Activated CD4-positive, alpha-beta T cell treated with anti-CD3 and anti-CD28 coated beads, Interleukin-2, amount 50 U/mL, for 48 hours (primary cell): Measurements from ENCODE around the gene C17orf67.

Experiments
- DNase-seq, 2 experiments: peaks; one replicate each; pipeline ENCODE4 v3.0.0-alpha.2; 2020

C17orf67 gene

GRCh38 chr17:56804454-56804853 lies 29.3 kb downstream of the C17orf67 start:
- no peak for DNase-seq

DNA sequence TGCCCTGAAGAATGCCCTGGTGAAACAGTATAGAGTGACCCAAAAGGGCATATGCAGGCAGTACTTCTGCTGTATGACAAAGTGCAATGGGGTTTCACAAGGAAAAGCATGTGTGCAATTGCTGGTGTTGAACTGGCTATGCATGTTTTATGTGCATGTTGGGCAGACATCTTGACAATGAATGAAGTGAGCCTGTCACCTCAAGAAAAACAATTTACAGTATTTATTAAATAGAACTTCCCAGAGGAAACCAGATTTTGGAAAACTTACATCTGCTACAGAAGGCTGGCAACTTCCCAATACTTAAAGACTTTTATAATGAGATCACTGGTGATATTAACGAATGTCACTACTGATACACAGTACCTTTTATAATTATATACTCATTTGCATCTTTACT lies 30.6 kb downstream of the C17orf67 start:
- no peak for DNase-seq

DNA sequence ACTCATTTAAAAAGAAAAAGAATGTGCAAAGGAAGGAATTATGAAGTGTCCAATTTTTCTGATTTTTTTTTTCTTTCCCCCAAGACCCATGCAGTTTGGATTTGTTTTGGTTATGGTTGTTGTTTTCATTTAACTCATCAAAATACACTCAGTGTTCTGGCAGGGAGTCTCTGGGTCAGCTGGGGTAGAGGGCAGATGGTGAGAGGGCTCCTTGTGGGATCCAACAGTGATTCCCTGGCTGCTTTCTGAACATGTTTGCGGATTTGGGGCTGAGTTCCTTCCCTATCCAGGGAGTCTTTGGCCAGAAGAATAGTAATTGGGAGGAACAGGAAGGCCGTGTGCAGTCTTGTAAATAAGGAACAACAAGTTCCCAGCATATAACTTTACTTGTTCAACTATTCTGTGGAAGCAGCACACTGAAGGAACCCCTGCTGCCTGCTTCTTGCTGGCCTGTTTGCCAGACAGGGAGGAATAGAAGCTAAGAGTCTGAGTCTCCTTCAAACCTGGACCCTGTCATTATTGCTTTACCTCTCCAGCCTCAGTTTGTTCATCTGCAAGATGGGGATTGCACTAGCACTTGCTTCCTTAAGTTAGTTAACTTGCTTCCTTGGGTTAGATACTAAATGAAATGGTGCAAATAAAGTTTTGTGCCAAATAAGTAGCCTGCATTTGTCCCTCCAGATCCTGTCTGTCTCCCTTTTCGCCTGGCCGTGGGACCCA lies 32.1 kb downstream of the C17orf67 start:
- DNase-seq: no peak

- no peak for DNase-seq
Measured at GRCh38 chr17:56798916-56799315, 34.8 kb downstream of the C17orf67 start.

DNA sequence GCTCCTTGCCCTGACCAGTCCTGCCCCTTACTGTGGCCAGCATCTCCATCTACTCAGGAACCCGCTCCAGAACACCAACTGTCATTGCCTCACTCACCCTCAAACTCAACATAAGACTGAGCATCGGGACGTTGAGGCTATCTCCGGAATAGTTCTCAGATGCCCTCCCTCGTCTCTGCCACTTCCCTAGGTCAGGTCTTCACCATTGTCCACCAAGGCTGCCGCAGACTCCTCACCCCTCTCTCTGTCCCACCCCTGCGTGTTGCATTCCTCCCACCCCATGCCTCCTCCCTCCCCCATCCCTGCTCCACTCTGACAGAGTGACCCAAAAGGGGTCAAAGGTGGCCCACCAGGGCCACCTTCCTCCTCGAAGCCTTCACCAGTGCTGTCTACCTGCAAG lies 37.2 kb downstream of the C17orf67 start:
- no peak for DNase-seq

- no peak for DNase-seq
Measured at GRCh38 chr17:56795221-56795865, 38.4 kb downstream of the C17orf67 start.

DNA sequence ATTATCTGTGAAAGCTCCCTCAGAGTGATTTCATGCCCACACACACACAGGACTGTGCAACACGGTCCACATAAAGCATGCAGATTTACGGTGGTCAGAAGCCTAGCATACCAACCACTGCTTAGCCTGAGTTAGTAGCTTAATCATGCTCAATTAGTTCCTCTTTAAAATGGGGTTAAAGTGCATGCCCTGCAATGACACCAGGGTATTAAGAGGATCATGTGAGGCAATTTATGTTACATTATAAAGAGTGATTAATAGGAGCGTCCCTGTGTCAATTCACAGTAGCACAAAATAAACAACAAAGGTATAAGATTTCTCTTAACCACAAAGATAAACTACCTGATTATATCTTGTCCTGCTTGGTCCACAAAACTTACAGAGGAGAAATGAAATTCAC lies 39.8 kb downstream of the C17orf67 start:
- DNase-seq: no peak

- DNase-seq: no peak
Measured at GRCh38 chr17:56793531-56793930, 40.2 kb downstream of the C17orf67 start.

DNA sequence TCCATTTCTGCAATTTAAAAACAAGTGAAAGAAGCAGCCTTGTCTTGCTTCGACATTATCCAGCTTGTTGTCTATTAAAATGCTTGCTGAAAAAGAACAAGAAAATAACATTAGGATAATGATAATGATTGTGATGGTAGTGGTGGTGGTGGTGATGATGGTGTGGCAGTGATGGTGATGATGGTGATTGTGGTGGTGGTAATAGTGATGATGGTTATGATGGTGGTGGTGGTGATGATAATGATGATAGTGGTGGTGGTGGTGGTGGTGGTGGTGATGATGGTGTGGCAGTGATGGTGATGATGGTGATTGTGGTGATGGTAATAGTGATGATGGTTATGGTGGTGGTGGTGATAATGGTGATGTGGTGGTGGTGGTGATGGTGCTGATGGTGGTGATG lies 41.5 kb downstream of the C17orf67 start:
- no peak for DNase-seq

GRCh38 chr17:56786989-56787482 lies 46.7 kb downstream of the C17orf67 start:
- peak; percentile 53 to 70 for DNase-seq

DNA sequence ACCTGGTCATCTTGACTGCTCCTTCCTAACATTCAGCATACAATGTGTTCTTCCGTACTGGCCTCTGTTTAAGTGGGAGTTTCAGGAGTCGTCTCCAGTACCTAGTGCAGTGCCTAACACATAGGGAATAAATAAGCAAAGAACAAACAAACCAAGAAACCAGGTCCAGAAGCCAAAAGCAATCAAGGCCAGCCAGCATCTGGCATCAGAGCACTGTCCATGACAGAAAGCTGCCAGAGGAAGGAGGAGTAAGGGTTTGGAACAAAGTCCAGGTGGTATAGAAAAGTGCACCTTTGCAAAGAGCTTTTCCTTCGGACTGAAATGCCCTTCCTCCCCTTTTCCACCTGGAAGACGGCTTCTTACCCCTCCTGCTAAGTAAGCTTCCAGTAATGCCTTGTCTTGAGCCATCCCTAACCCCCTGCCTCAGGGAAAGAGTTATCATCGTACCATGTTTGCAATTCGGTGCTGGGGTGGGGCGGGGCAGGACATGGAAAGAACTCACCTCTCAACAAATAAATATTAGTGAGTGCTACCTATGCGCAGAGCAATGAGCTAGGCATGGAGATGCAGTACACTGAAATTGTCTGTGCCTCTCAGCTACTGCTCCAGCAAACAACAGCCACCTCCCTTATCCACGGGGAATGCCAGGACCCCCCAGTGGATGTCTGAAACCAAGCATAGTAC lies 47.6 kb downstream of the C17orf67 start:
- DNase-seq: no peak

GRCh38 chr17:56785405-56785804 lies 48.3 kb downstream of the C17orf67 start:
- no peak for DNase-seq

GRCh38 chr17:56782338-56782737 lies 51.4 kb downstream of the C17orf67 start:
- no peak for DNase-seq

DNA sequence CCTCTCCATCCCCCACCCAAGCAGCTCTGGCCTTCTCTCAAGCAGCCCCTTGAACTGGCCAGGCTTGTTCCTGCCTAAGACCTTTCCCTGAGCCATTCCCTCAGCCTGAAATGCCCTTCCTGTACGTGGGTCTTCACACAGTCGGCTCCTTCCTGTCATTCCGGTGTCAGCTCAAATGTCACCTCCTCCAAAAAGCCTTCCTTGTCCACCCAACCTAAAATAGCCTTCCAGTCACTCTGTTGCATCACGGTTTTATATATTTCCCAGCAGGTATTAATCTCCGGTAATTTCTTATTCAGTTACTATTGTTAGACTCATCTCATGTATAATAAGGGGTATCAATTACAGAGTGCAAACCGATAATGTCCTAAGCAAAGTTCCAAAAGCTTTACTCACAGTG lies 51.8 kb downstream of the C17orf67 start:
- DNase-seq: no peak

GRCh38 chr17:56779898-56780777 lies 53.6 kb downstream of the C17orf67 start:
- DNase-seq: peak; percentile 86 to 88

GRCh38 chr17:56779322-56779721 lies 54.4 kb downstream of the C17orf67 start:
- DNase-seq: no peak

DNA sequence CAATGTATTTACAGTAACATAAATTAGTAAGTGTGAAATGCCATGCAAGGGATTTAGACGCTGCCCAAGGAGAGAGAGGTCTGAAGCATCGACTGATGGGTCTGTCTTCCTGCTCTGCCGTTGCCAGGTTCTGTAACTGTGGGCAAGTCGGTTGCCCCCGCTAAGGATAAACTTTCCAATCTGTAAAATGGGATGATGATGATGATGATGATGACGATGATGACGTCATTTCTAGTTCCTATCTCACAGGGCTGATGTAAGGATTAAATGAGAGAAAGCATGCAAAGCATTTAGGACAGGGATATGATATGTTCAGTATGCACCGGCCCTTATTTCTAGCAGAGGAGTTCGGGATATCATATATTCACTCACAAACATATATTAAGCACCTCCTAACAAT lies 54.8 kb downstream of the C17orf67 start:
- DNase-seq: no peak

GRCh38 chr17:56777859-56778258 lies 55.9 kb downstream of the C17orf67 start:
- no peak for DNase-seq

- DNase-seq: no peak
Measured at GRCh38 chr17:56774650-56775049, 59.1 kb downstream of the C17orf67 start.

DNA sequence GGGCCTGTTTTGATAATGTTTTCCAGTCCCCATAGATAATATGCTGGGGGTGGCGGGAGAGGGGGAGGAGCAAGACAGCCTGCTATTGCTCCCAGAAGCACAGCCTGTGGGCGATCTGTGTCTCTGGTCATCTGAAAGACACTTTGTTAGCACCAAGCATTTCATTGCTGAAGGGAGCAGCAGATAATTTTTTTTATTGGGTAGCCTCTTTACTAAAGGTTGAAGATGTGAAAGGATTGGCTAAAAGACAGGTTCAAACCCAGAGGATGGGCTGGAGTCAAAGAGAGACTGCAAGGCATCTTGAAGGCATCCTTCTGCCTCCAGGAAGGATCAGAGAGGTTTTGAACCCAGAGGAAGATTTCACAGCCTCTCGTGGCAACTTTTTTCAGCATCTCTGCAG lies 60.6 kb downstream of the C17orf67 start:
- DNase-seq: no peak

DNA sequence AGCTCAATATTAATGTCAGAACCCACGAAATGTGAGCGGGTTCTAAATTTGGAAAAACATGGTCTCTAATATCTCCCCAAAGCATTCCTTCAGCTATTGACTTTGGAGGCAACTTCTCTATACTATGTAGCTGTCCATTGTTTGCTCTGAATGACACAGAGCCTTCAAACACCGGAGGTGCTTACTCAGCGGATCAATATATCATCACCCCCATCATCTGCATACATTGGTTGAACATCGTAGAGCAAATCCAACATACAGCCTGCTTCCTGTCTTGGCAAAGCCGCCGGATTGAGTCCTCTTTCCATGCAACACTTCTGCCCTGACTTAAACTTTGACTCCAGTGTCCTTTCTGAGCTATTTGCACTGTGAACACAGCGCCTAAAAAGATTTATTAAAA lies 61.3 kb downstream of the C17orf67 start:
- no peak for DNase-seq

DNA sequence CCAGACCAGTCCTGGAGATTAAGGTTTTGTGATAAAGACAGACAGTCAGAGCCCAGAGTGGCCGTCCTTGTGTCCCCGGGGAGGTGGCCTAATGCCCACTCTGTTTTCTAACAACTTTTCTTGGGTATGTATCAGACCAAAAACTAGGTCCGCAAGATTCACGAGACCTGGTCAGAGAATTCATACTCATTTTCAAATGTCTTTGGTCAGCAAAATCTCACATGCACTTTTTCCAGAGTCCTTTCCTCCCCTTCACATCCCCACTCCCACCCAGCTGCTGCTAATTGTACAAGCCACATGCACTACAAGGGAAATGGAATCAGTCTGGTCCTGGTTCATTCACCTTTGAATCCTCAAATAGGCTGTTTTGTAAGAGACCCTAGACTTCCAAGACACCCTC lies 61.7 kb downstream of the C17orf67 start:
- DNase-seq: no peak

GRCh38 chr17:56771563-56771962 lies 62.2 kb downstream of the C17orf67 start:
- no peak for DNase-seq
